B cell (primary cell): ENCODE measurements around the gene NLRX1. TPM values are rescaled to one million over a fixed set of nuclear protein-coding genes. Genes with fewer than 3 reads are reported as not detected.

Source experiments
- ATAC-seq: fragments of 200-7000 bp; cut with Tn5 transposase; one replicate; pipeline ENCODE4 v1.10.0; 2021; ENCODE audit warnings: low read depth, mild to moderate bottlenecking, moderate number of reproducible peaks, moderate library complexity
- CTCF ChIA-PET: fragments of 350-600 bp; sonication (Branson Sonifier 250); formaldehyde crosslinking; loops from one replicate; lab custom pipeline; 2021; ENCODE audit warnings: antibody characterized with exemption, inconsistent platforms; lab: Charles Lee
- POLR2A ChIA-PET: fragments of 350-600 bp; sonication (Branson Sonifier 250); formaldehyde crosslinking; loops from one replicate; lab custom pipeline; 2021; ENCODE audit warnings: antibody characterized with exemption; lab: Charles Lee
- DNase-seq: peaks from one replicate; pipeline ENCODE4 v3.0.0; 2013
- H2AFZ ChIP-seq: 2 replicates; pipeline ENCODE4 v1.6.1; 2012; ENCODE audit warnings: mild to moderate bottlenecking, low read depth, low read length; ENCODE audit not compliant: insufficient read depth, poor library complexity, severe bottlenecking
- H3K27ac ChIP-seq, 2 donors: 1 replicate in 1 of 2; 2 replicates in 1 of 2; pipeline ENCODE4 v1.5.1; 2012 to 2013; ENCODE audit warnings: low read length in 2 of 2, mild to moderate bottlenecking in 2 of 2, moderate library complexity in 1 of 2
- H3K27me3 ChIP-seq, 4 experiments: fragments of 200-600 bp in 1 of 4; sonication (generic) in 1 of 4; replicated peaks in 1 of 4; 1 replicate in 2 of 4; 2 replicates in 2 of 4; pipeline versions ENCODE4 v1.6.1 to v1.7.0; 2013 to 2016; ENCODE audit warnings: low read length in 3 of 4, mild to moderate bottlenecking in 2 of 4, mixed read lengths in 1 of 4, moderate library complexity in 1 of 4; ENCODE audit not compliant: insufficient read depth in 4 of 4, control insufficient read depth in 3 of 4; ENCODE audit errors: control extremely low read depth in 1 of 4
- H3K36me3 ChIP-seq, 2 experiments: replicated peaks in 1 of 2; 1 replicate in 1 of 2; 2 replicates in 1 of 2; pipeline versions ENCODE4 v1.6.1 to v1.7.1; 2013; ENCODE audit warnings: low read length in 1 of 2; ENCODE audit not compliant: insufficient read depth in 2 of 2, control insufficient read depth in 1 of 2; ENCODE audit errors: control extremely low read depth in 1 of 2, extremely low read depth in 1 of 2
- H3K4me1 ChIP-seq, 2 donors: fragments of 200-600 bp in 1 of 2; sonication (generic) in 1 of 2; 1 replicate in 1 of 2; 2 replicates in 1 of 2; pipeline versions ENCODE4 v1.5.1 to v1.6.1; 2013 to 2017; ENCODE audit warnings: low read length in 2 of 2; ENCODE audit not compliant: control insufficient read depth in 2 of 2, insufficient read depth in 2 of 2
- H3K4me2 ChIP-seq: replicated peaks from 2 replicates; pipeline ENCODE3; 2012; ENCODE audit warnings: mild to moderate bottlenecking, low read depth, low read length; ENCODE audit not compliant: poor library complexity, severe bottlenecking
- H3K4me3 ChIP-seq, 5 experiments: fragments of 200-600 bp in 1 of 5; sonication (generic) in 1 of 5; 1 replicate in 3 of 5; 2 replicates in 2 of 5; pipeline versions ENCODE4 v1.5.1 to v1.7.0; 2011 to 2016; ENCODE audit warnings: low read length in 4 of 5, mild to moderate bottlenecking in 4 of 5, low read depth in 2 of 5, control low read depth in 1 of 5, moderate library complexity in 1 of 5; ENCODE audit not compliant: insufficient read depth in 1 of 5; ENCODE audit errors: control extremely low read depth in 1 of 5, extremely low read depth in 1 of 5
- H3K79me2 ChIP-seq: fragments of 200-600 bp; sonication (generic); one replicate; pipeline ENCODE4 v1.6.0; 2016; ENCODE audit warnings: low read length; ENCODE audit not compliant: control insufficient read depth, insufficient read depth
- H3K9ac ChIP-seq: fragments of 200-600 bp; sonication (generic); 2 replicates; pipeline ENCODE4 v1.6.1; 2017; ENCODE audit warnings: mild to moderate bottlenecking, low read length, moderate library complexity
- H3K9me3 ChIP-seq, 3 donors: one replicate each; pipeline versions ENCODE4 v1.6.1 to v1.7.1; 2013; ENCODE audit warnings: low read length in 2 of 3; ENCODE audit not compliant: control insufficient read depth in 2 of 3, insufficient read depth in 1 of 3; ENCODE audit errors: control extremely low read depth in 1 of 3
- H4K20me1 ChIP-seq: 2 replicates; pipeline ENCODE4 v1.6.0; 2012; ENCODE audit warnings: mild to moderate bottlenecking, low read length; ENCODE audit not compliant: insufficient read depth, control insufficient read depth, poor library complexity, severe bottlenecking
- H3K27ac Mint-ChIP-seq: one replicate; pipeline ENCODE4 v1.8.0; 2021; ENCODE audit warnings: mixed read lengths
- H3K27me3 Mint-ChIP-seq: one replicate; pipeline ENCODE4 v1.8.0; 2021; ENCODE audit warnings: mixed read lengths
- H3K4me1 Mint-ChIP-seq: one replicate; pipeline ENCODE4 v1.8.0; 2021; ENCODE audit warnings: mixed read lengths
- H3K4me3 Mint-ChIP-seq: one replicate; pipeline ENCODE4 v1.8.0; 2021; ENCODE audit warnings: mixed read lengths
- H3K9me3 Mint-ChIP-seq: one replicate; pipeline ENCODE4 v1.8.0; 2022; ENCODE audit warnings: mixed read lengths; ENCODE audit not compliant: insufficient read depth
- CTCF ChIP-seq: fragments of 200-600 bp; IDR thresholded peaks from one replicate; pipeline ENCODE4 v1.8.0; 2022; ENCODE audit warnings: antibody characterized with exemption, mild to moderate bottlenecking
- EZH2 ChIP-seq: IDR thresholded peaks from 2 replicates; pipeline ENCODE4 v1.6.1; 2012; ENCODE audit warnings: borderline replicate concordance, low read depth, mild to moderate bottlenecking, moderate library complexity, low read length; ENCODE audit not compliant: insufficient read depth, poor library complexity, severe bottlenecking
- WGBS: methylation state at CpG from one replicate; pipeline ENCODE4 v1.1.5; 2013; ENCODE audit warnings: missing lambda C conversion rate; ENCODE audit not compliant: insufficient coverage; 5-methylcytosine and 5-hydroxymethylcytosine counted together
- intact Hi-C: fragments of 100-400 bp; cut with micrococcal nuclease; formaldehyde crosslinking; loops from one replicate; pipeline ENCODE4 v1.10.0; 2022
- polyA plus RNA-seq: library from polyadenylated mRNA; depleted of rRNA; stranded (reverse); fragments of >200 nt; gene quantifications from 2 replicates; pipeline ENCODE4 v1.2.3, GENCODE V29; 2012
- total RNA-seq, 2 donors: library from RNA; stranded (reverse); fragments of 120-200 nt in 1 of 2; gene quantifications; 1 replicate in 1 of 2; 2 replicates in 1 of 2; pipeline versions ENCODE4 v1.2.3 to v1.2.4, GENCODE V29; 2013 to 2022

Gene NLRX1
- total and polyA plus RNA-seq, 2 donors (not counting 1 experiment from before 2014, with no cell fraction given), result 6.3 to 10.4 TPM

- Histone ChIP-seq H3K4me2 (no peak overlapping the region), H3K9me3 (no peaks in the 10 kb centered on the region), H3K79me2 (peaks cover 26% of the 10 kb centered on the region), H3K4me3 (no peak overlapping the region), H3K27ac (no peak overlapping the region), H2AFZ (no peak overlapping the region), H3K9ac (no peak overlapping the region), H3K36me3 (peaks cover 0 to 5% of the 10 kb centered on the region in 2 experiments), H4K20me1 (peaks cover 10% of the 10 kb centered on the region), H3K4me1 (peaks cover 15 to 25% of the 10 kb centered on the region in 2 donors), H3K27me3 (no peaks in the 10 kb centered on the region)
- ATAC-seq (no peak), DNase-seq (no peak)
- WGBS, result no CpG with 5 or more reads among the region's 1 CpG
- no peaks in the 10 kb centered on the region for H3K9me3 Mint-ChIP-seq
- intact Hi-C loops, result no loop called here
- no peak overlapping the region for H3K27ac Mint-ChIP-seq
- H3K4me1 Mint-ChIP-seq, result peaks cover 33% of the 10 kb centered on the region
- no peak overlapping the region for H3K4me3 Mint-ChIP-seq
- CTCF ChIA-PET, result interaction anchor here (0.6 to 1.1 kb wide), 2 partner anchors 9 to 24 kb away, joined by 3 to 4 read pairs; a partner anchor contains a TSS
- TF ChIP-seq CTCF, result no peak
- TF ChIP-seq EZH2, result no peak
- POLR2A ChIA-PET, result interaction anchor here (0.6 to 1.1 kb wide), 4 partner anchors 24 to 267 kb away, joined by 3 to 12 read pairs (median 4); a partner anchor contains a TSS
- H3K27me3 Mint-ChIP-seq, result no peaks in the 10 kb centered on the region
Observed at GRCh38 chr11:119118946-119119345, 49.6 kb upstream of the NLRX1 start.

DNA sequence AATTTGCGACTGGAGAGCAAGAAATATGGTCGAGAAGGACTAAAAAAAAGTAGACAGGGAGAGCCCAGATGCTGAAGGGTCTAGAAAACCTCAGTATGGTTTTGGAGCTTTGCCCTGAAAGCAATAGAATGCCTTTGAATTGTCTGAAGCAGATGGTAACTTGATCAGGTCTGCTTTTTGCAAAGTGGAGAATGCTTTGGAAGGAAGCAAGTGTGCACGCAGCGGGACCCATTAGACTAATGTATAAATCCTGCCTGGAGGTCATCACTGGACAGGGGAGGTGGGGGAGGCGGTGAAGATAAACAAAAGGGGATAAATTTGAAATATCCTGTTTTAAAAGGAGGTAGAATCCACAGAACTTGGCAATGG lies 47.9 kb upstream of the NLRX1 start:
- no peaks in the 10 kb centered on the region for H3K9me3 Mint-ChIP-seq
- no peak for ATAC-seq
- Histone ChIP-seq H3K27ac (peak overlapping the region; percentile 72 to 79), H3K79me2 (peaks cover 42% of the 10 kb centered on the region), H3K9ac (peak overlapping the region; percentile 64), H3K36me3 (peaks cover 0 to 12% of the 10 kb centered on the region in 2 experiments), H3K27me3 (no peaks in the 10 kb centered on the region), H3K4me1 (peaks cover 15 to 20% of the 10 kb centered on the region in 2 donors), H2AFZ (peak overlapping the region; percentile 75), H3K4me3 (peak overlapping the region in 4 of 5 experiments; percentile 45 to 95 (median 51)), H3K4me2 (peak overlapping the region; percentile 76), H3K9me3 (no peaks in the 10 kb centered on the region), H4K20me1 (peaks cover 10% of the 10 kb centered on the region)
- no peak for TF ChIP-seq EZH2
- TF ChIP-seq CTCF, result no peak
- CTCF ChIA-PET, result interaction anchor here (1.4 to 2.1 kb wide), 3 partner anchors 12 to 85 kb away, joined by 4 to 8 read pairs (median 6); partner anchors contain the start of gene CBL
- peak overlapping the region; percentile 90 for H3K27ac Mint-ChIP-seq
- peaks cover 28% of the 10 kb centered on the region for H3K4me1 Mint-ChIP-seq
- intact Hi-C loops, result loop anchor here (1.0 kb wide), 10 partner anchors 13 to 329 kb away; partner anchors contain the start of genes C2CD2L, DDX6, DPAGT1 and HMBS
- DNase-seq, result no peak
- no peaks in the 10 kb centered on the region for H3K27me3 Mint-ChIP-seq
- POLR2A ChIA-PET, result interaction anchor here (0.5 to 1.9 kb wide), 6 partner anchors 8 to 228 kb away, joined by 3 to 11 read pairs (median 5); partner anchors contain the start of genes C2CD2L, DPAGT1 and NLRX1
- peak overlapping the region; percentile 87 for H3K4me3 Mint-ChIP-seq
- whole genome bisulfite sequencing, result 59% methylated on average over 5 of the region's 5 CpGs
